ENCODE data around the gene SDE2. TPM values are rescaled to one million over a fixed set of nuclear protein-coding genes. Genes with fewer than 3 reads are reported as not detected.

Gene SDE2
- total and polyA plus RNA-seq, 2 of the 8 experiments (the other 6 are each of a cell fraction or from before 2014, with no cell fraction given): 8.5 to 16.7 TPM

DNA sequence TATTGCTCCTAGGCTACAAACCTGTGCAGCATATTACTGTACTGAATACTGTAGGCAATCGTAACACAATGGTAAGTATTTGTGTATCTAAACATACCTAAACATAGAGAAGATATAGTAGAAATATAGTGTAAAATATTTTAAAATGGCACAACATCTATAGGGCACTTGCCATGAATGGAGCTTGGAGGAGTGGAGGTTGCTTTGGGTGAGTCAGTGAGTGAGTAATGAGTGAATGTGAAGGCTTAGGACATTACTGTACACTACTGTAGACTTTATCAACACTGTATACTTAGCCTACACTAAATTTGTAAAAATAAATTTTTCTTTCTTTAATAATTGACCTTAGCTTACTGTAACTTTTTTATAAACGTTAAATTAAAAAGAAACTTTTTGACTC, 66.1 kb downstream of the SDE2 start:
- FAIRE-seq (no peak), DNase-seq (ENCODE audit: low read depth in 1 of 2, low spot score in 2 of 2) (no peak)
- Histone ChIP-seq H2BK12ac (ENCODE audit: low read depth, low read length) (no peak overlapping the region), H3K23me2 (ENCODE audit: low read depth, low read length) (no peaks in the 10 kb centered on the region), H3K56ac (replicated peaks; ENCODE audit: insufficient read length, low read depth, low read length) (no peak overlapping the region), H2BK15ac (ENCODE audit: low read length) (no peak overlapping the region), H3K14ac (ENCODE audit: insufficient read length) (no peak overlapping the region), H3K79me1 (ENCODE audit: low read depth, low read length) (no peaks in the 10 kb centered on the region), H4K91ac (replicated peaks; ENCODE audit: insufficient read length, low read length) (no peak overlapping the region), H2BK120ac (replicated peaks; ENCODE audit: low read depth, low read length) (no peak overlapping the region), H4K20me1 (replicated peaks in 1 of 2; ENCODE audit: control insufficient read depth in 1 of 2, insufficient read depth in 2 of 2, low read length in 2 of 2) (no peaks in the 10 kb centered on the region), H3K36me3 (ENCODE audit: control insufficient read depth in 2 of 4, insufficient read depth in 4 of 4, low read length in 3 of 4) (no peaks in the 10 kb centered on the region), H3K9me3 (ENCODE audit: insufficient read depth in 2 of 2, low read depth in 1 of 2, low read length in 1 of 2) (no peaks in the 10 kb centered on the region), H2BK20ac (ENCODE audit: low read length) (no peak overlapping the region), H3K9ac (replicated peaks in 1 of 4; ENCODE audit: extremely low read depth in 1 of 4, low read depth in 3 of 4, low read length in 3 of 4) (no peak overlapping the region), H2AFZ (ENCODE audit: low read length) (no peak overlapping the region), H3K79me2 (ENCODE audit: control insufficient read depth in 1 of 2, insufficient read depth in 2 of 2, low read length in 2 of 2) (no peaks in the 10 kb centered on the region), H3K4me1 (replicated peaks in 1 of 4; ENCODE audit: control insufficient read depth in 3 of 4, insufficient read depth in 4 of 4, low read length in 3 of 4) (no peaks in the 10 kb centered on the region), H3K27ac (ENCODE audit: low read depth, low read length) (no peak overlapping the region), H4K8ac (ENCODE audit: extremely low read depth, insufficient read depth, low read length) (no peak overlapping the region), H2BK5ac (ENCODE audit: low read depth, low read length) (no peak overlapping the region), H3K4me3 (ENCODE audit: extremely low read depth in 1 of 4, insufficient read depth in 2 of 4, low read depth in 3 of 4, low read length in 4 of 4) (no peak overlapping the region), H4K5ac (ENCODE audit: insufficient read length, low read depth, low read length) (no peak overlapping the region), H3K4ac (replicated peaks; ENCODE audit: insufficient read length, low read depth, low read length) (no peak overlapping the region), H3K27me3 (replicated peaks in 1 of 4; ENCODE audit: control insufficient read depth in 3 of 4, extremely low read depth in 1 of 4, insufficient read depth in 3 of 4, low read length in 3 of 4) (no peaks in the 10 kb centered on the region), H3K23ac (ENCODE audit: insufficient read length) (no peak overlapping the region), H3K18ac (ENCODE audit: extremely low read depth, low read length) (no peak overlapping the region), H2AK5ac (ENCODE audit: low read depth, low read length) (no peak overlapping the region), H3K4me2 (ENCODE audit: insufficient read depth in 1 of 2, low read depth in 2 of 2, low read length in 2 of 2) (no peak overlapping the region)
- ChIA-PET POLR2A (ENCODE audit: partially characterized antibody) (interaction anchor here (0.9 to 1.2 kb wide), 2 partner anchors 50 to 66 kb away, joined by 4 read pairs; partner anchors contain the start of genes SDE2 and TMEM63A), CTCF (ENCODE audit: partially characterized antibody) (interaction anchor here (0.6 to 2.7 kb wide), 4 partner anchors 13 to 30 kb away, joined by 3 to 14 read pairs (median 5); no protein-coding TSS in a partner anchor)
- WGBS, 2 experiments (ENCODE audit: extremely low coverage in 1 of 2, insufficient coverage in 1 of 2, insufficient read length in 1 of 2, insufficient replicate concordance in 2 of 2, low coverage in 1 of 2, low lambda C conversion rate in 2 of 2, missing lambda C conversion rate in 1 of 2): 88% methylated on average over 2 of the region's 2 CpGs; no CpG with 5 or more reads in 1 of the 2 experiments
- TF ChIP-seq JUND (IDR thresholded peaks at IDR 0.05; ENCODE audit: low read length) (no peak), SP2 (IDR thresholded peaks at IDR 0.05; ENCODE audit: low read length) (no peak), CHD2 (IDR thresholded peaks at IDR 0.05; ENCODE audit: low read length) (no peak), TAF7 (optimal IDR thresholded peaks at IDR 0.05; ENCODE audit: borderline replicate concordance, low read depth, low read length) (no peak), PHF8 (conservative IDR thresholded peaks at IDR 0.05; ENCODE audit: low read depth, low read length) (no peak), KDM5A (IDR thresholded peaks at IDR 0.05; ENCODE audit: low read length) (no peak), TAF1 (IDR thresholded peaks at IDR 0.05; ENCODE audit: low read depth, low read length) (no peak), RNF2 (IDR thresholded peaks at IDR 0.05; ENCODE audit: borderline replicate concordance, low read depth, low read length, missing control alignments, poor library complexity, severe bottlenecking) (no peak), ASH2L (IDR thresholded peaks at IDR 0.05; ENCODE audit: low read length) (no peak), SP1 (IDR thresholded peaks at IDR 0.05; ENCODE audit: low read depth, low read length) (no peak)
- TF ChIP-seq, protein P1, sequence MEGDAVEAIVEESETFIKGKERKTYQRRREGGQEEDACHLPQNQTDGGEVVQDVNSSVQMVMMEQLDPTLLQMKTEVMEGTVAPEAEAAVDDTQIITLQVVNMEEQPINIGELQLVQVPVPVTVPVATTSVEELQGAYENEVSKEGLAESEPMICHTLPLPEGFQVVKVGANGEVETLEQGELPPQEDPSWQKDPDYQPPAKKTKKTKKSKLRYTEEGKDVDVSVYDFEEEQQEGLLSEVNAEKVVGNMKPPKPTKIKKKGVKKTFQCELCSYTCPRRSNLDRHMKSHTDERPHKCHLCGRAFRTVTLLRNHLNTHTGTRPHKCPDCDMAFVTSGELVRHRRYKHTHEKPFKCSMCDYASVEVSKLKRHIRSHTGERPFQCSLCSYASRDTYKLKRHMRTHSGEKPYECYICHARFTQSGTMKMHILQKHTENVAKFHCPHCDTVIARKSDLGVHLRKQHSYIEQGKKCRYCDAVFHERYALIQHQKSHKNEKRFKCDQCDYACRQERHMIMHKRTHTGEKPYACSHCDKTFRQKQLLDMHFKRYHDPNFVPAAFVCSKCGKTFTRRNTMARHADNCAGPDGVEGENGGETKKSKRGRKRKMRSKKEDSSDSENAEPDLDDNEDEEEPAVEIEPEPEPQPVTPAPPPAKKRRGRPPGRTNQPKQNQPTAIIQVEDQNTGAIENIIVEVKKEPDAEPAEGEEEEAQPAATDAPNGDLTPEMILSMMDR (IDR thresholded peaks at IDR 0.05; ENCODE audit: control extremely low read depth in 1 of 3, insufficient read depth in 1 of 3, low read depth in 1 of 3, low read length in 3 of 3): no peak

Measured in H1 (cell line).